ENCODE results near the gene MAP2K5.
"Not testable (repeated sequence)": the region's sequence is repeated elsewhere in the genome, so short reads cannot be mapped to it uniquely, and the experiment has no call there.

The MAP2K5 gene

GRCh38 chr15:67605871-67606270 lies 63.4 kb downstream of the MAP2K5 start:
- no peak for FAIRE-seq

- no peak for FAIRE-seq
Observed at GRCh38 chr15:67606742-67607141, 64.2 kb downstream of the MAP2K5 start.

- FAIRE-seq = no peak
Observed at GRCh38 chr15:67607329-67607728, 64.8 kb downstream of the MAP2K5 start.

- FAIRE-seq = no peak
Observed at GRCh38 chr15:67607959-67608637, 65.6 kb downstream of the MAP2K5 start.

GRCh38 chr15:67608638-67608959 lies 66.1 kb downstream of the MAP2K5 start:
- FAIRE-seq = no peak

- no peak for FAIRE-seq
Observed at GRCh38 chr15:67611370-67612369, 69.2 kb downstream of the MAP2K5 start.

GRCh38 chr15:67613211-67613610 lies 70.7 kb downstream of the MAP2K5 start:
- FAIRE-seq = no peak

- no peak for FAIRE-seq
Observed at GRCh38 chr15:67613708-67614107, 71.2 kb downstream of the MAP2K5 start.

- not testable (repeated sequence) for FAIRE-seq
Observed at GRCh38 chr15:67615131-67615534, 72.6 kb downstream of the MAP2K5 start.

- FAIRE-seq = no peak
Observed at GRCh38 chr15:67618297-67618696, 75.8 kb downstream of the MAP2K5 start.

GRCh38 chr15:67622110-67622509 lies 79.6 kb downstream of the MAP2K5 start:
- FAIRE-seq = no peak

- FAIRE-seq = no peak
Observed at GRCh38 chr15:67632261-67632660, 89.8 kb downstream of the MAP2K5 start.

GRCh38 chr15:67635950-67636349 lies 93.4 kb downstream of the MAP2K5 start:
- not testable (repeated sequence) for FAIRE-seq

GRCh38 chr15:67639591-67639990 lies 97.1 kb downstream of the MAP2K5 start:
- FAIRE-seq = no peak

GRCh38 chr15:67641453-67641852 lies 99.0 kb downstream of the MAP2K5 start:
- FAIRE-seq = no peak

- FAIRE-seq = no peak
Observed at GRCh38 chr15:67646847-67647246, 104.3 kb downstream of the MAP2K5 start.

GRCh38 chr15:67652586-67652985 lies 110.1 kb downstream of the MAP2K5 start:
- no peak for FAIRE-seq

- no peak for FAIRE-seq
Observed at GRCh38 chr15:67660446-67660845, 117.9 kb downstream of the MAP2K5 start.

GRCh38 chr15:67660874-67661606 lies 118.5 kb downstream of the MAP2K5 start:
- FAIRE-seq = no peak

GRCh38 chr15:67670647-67671305 lies 128.3 kb downstream of the MAP2K5 start:
- no peak for FAIRE-seq

GRCh38 chr15:67672834-67673233 lies 130.3 kb downstream of the MAP2K5 start:
- not testable (repeated sequence) for FAIRE-seq

- FAIRE-seq = no peak
Observed at GRCh38 chr15:67674983-67675382, 132.5 kb downstream of the MAP2K5 start.

GRCh38 chr15:67678089-67678488 lies 135.6 kb downstream of the MAP2K5 start:
- FAIRE-seq = no peak
